CD14-positive monocyte (primary cell): ENCODE results near the gene PLA2G2F. TPM values are rescaled to one million over a fixed set of nuclear protein-coding genes. Genes with fewer than 3 reads are reported as not detected.

Experiments
- DNase-seq, 3 donors: peaks; one replicate each; pipeline ENCODE4 v3.0.0-alpha.2; 2011 to 2022
- H2AFZ ChIP-seq: 2 replicates; pipeline ENCODE4 v1.6.0; 2012; ENCODE audit warnings: mild to moderate bottlenecking, low read depth, low read length, inconsistent platforms; ENCODE audit not compliant: insufficient read depth, poor library complexity, severe bottlenecking
- H3K27ac ChIP-seq, 2 donors: 1 replicate in 1 of 2; 2 replicates in 1 of 2; pipeline ENCODE4 v1.5.1; 2012 to 2013; ENCODE audit warnings: low read length in 2 of 2, control low read depth in 1 of 2, inconsistent platforms in 1 of 2, low read depth in 1 of 2, mild to moderate bottlenecking in 1 of 2
- H3K27me3 ChIP-seq, 2 donors: one replicate each; pipeline versions ENCODE4 v1.6.0 to v1.6.1; 2011 to 2013; ENCODE audit warnings: low read length in 2 of 2; ENCODE audit not compliant: control insufficient read depth in 2 of 2, insufficient read depth in 2 of 2
- H3K36me3 ChIP-seq, 2 donors: replicated peaks in 1 of 2; 1 replicate in 1 of 2; 2 replicates in 1 of 2; pipeline versions ENCODE4 v1.5.1 to v1.6.1; 2012 to 2013; ENCODE audit warnings: low read length in 2 of 2, control low read depth in 1 of 2, inconsistent platforms in 1 of 2, mild to moderate bottlenecking in 1 of 2; ENCODE audit not compliant: insufficient read depth in 2 of 2, control insufficient read depth in 1 of 2
- H3K4me1 ChIP-seq, 2 donors: 1 replicate in 1 of 2; 2 replicates in 1 of 2; pipeline versions ENCODE4 v1.5.1 to v1.6.1; 2012 to 2013; ENCODE audit warnings: low read length in 2 of 2, control low read depth in 1 of 2, inconsistent platforms in 1 of 2, mild to moderate bottlenecking in 1 of 2, moderate library complexity in 1 of 2; ENCODE audit not compliant: insufficient read depth in 2 of 2, control insufficient read depth in 1 of 2
- H3K4me2 ChIP-seq: replicated peaks from 2 replicates; pipeline ENCODE3; 2012; ENCODE audit warnings: low read length, moderate library complexity, mild to moderate bottlenecking; ENCODE audit not compliant: poor library complexity, severe bottlenecking; ENCODE audit errors: extremely low read depth
- H3K4me3 ChIP-seq, 3 experiments: fragments of 200-600 bp in 1 of 3; sonication (generic) in 1 of 3; replicated peaks in 1 of 3; 1 replicate in 2 of 3; 2 replicates in 1 of 3; pipeline ENCODE4 v1.5.1; 2011 to 2013; ENCODE audit warnings: low read length in 3 of 3, mild to moderate bottlenecking in 3 of 3, control low read depth in 2 of 3, low read depth in 2 of 3, inconsistent platforms in 1 of 3, moderate library complexity in 1 of 3
- H3K79me2 ChIP-seq: 2 replicates; pipeline ENCODE4 v1.6.0; 2012; ENCODE audit warnings: mild to moderate bottlenecking, control low read depth, inconsistent platforms, low read length, moderate library complexity; ENCODE audit not compliant: insufficient read depth
- H3K9ac ChIP-seq: 2 replicates; pipeline ENCODE4 v1.6.0; 2017; ENCODE audit warnings: low read length, mild to moderate bottlenecking; ENCODE audit not compliant: insufficient read depth, poor library complexity, severe bottlenecking
- H3K9me3 ChIP-seq, 2 donors: replicated peaks in 1 of 2; 1 replicate in 1 of 2; 2 replicates in 1 of 2; pipeline versions ENCODE4 v1.5.1 to v1.6.1; 2012 to 2013; ENCODE audit warnings: low read length in 2 of 2, control low read depth in 1 of 2; ENCODE audit not compliant: control insufficient read depth in 1 of 2, insufficient read depth in 1 of 2
- H4K20me1 ChIP-seq: 2 replicates; pipeline ENCODE4 v1.6.0; 2012; ENCODE audit warnings: mild to moderate bottlenecking, low read length, control low read depth, moderate library complexity; ENCODE audit not compliant: insufficient read depth
- H3K27ac Mint-ChIP-seq, 7 donors: one replicate each; pipeline ENCODE4 v1.8.0; 2020; ENCODE audit warnings: mild to moderate bottlenecking in 7 of 7, mixed read lengths in 7 of 7, moderate library complexity in 6 of 7, inconsistent platforms in 2 of 7
- H3K27me3 Mint-ChIP-seq, 3 donors: one replicate each; pipeline ENCODE4 v1.8.0; 2021 to 2022; ENCODE audit warnings: low read depth in 3 of 3, mild to moderate bottlenecking in 3 of 3, mixed read lengths in 3 of 3, moderate library complexity in 3 of 3, inconsistent platforms in 1 of 3
- H3K36me3 Mint-ChIP-seq, 2 donors: one replicate each; pipeline ENCODE4 v1.8.0; 2020; ENCODE audit warnings: mixed read lengths in 2 of 2, inconsistent platforms in 1 of 2, mild to moderate bottlenecking in 1 of 2
- H3K4me1 Mint-ChIP-seq: one replicate; pipeline ENCODE4 v1.8.0; 2020; ENCODE audit warnings: mild to moderate bottlenecking, mixed read lengths
- H3K4me3 Mint-ChIP-seq, 2 donors: one replicate each; pipeline ENCODE4 v1.8.0; 2020; ENCODE audit warnings: mild to moderate bottlenecking in 2 of 2, mixed read lengths in 2 of 2, moderate library complexity in 1 of 2
- H3K9me3 Mint-ChIP-seq, 7 donors: one replicate each; pipeline ENCODE4 v1.8.0; 2020 to 2022; ENCODE audit warnings: mixed read lengths in 7 of 7, mild to moderate bottlenecking in 6 of 7, moderate library complexity in 6 of 7, inconsistent platforms in 2 of 7
- CTCF ChIP-seq: fragments of 200-600 bp; IDR thresholded peaks from one replicate; pipeline ENCODE4 v1.8.0; 2022; ENCODE audit warnings: antibody characterized with exemption, mild to moderate bottlenecking
- WGBS: methylation state at CpG from one replicate; pipeline ENCODE4 v1.1.5; 2013; ENCODE audit warnings: missing lambda C conversion rate; ENCODE audit not compliant: insufficient coverage; 5-methylcytosine and 5-hydroxymethylcytosine counted together
- intact Hi-C, 2 donors: fragments of 100-400 bp; cut with micrococcal nuclease; formaldehyde crosslinking; loops; one replicate each; pipeline versions ENCODE4 v1.15.0 to v1.15.1; 2023
- polyA minus RNA-seq: library from RNA; depleted of rRNA, polyadenylated mRNA; stranded (reverse); fragments of >200 nt; gene quantifications from 2 replicates; pipeline ENCODE4 v1.2.3, GENCODE V29; 2012
- polyA plus RNA-seq, 3 donors: library from polyadenylated mRNA; depleted of rRNA in 1 of 3; unstranded in 2 of 3; stranded (reverse) in 1 of 3; fragments of 300-500 nt in 2 of 3; fragments of >200 nt in 1 of 3; fragmentation: Illumina TruSeq in 2 of 3; gene quantifications; 1 replicate in 2 of 3; 2 replicates in 1 of 3; pipeline ENCODE4 v1.2.3, GENCODE V29; 2012 to 2021
- total RNA-seq, 12 experiments: library from RNA in 1 of 12; stranded (reverse) in 1 of 12; fragments of 120-200 nt in 1 of 12; gene quantifications; one replicate each; pipeline ENCODE4 v1.2.4 and lab custom pipeline; 2013 to 2026; ENCODE audit warnings: mixed read lengths in 6 of 12, inconsistent platforms in 1 of 12

Gene PLA2G2F
- total RNA-seq (2013) = not detected
- polyA plus RNA-seq (not detected), polyA minus RNA-seq (not detected in 2 replicates), total RNA-seq (lab: John Stamatoyannopoulos, UW) (0 to 1.4 (median 0.03) reads per million in 11 experiments)

- H3K4me1 ChIP-seq = no peaks in the 10 kb centered on the region
- peaks cover 7 to 30% (median 12%) of the 10 kb centered on the region in 3 donors for H3K27me3 Mint-ChIP-seq
- no peaks in the 10 kb centered on the region for H3K36me3 Mint-ChIP-seq
- DNase-seq = no peak
- intact Hi-C loops = no loop called here
- H3K4me3 Mint-ChIP-seq = no peak within 1 kb of the TSS
- no peak within 1 kb of the TSS for H3K27ac ChIP-seq
- TF ChIP-seq CTCF = no peak
- H3K4me2 ChIP-seq = no peak within 1 kb of the TSS
- H3K79me2 ChIP-seq = no peaks in the 10 kb centered on the region
- H3K9me3 ChIP-seq = no peaks in the 10 kb centered on the region
- no peak within 1 kb of the TSS for H3K4me3 ChIP-seq
- no peaks in the 10 kb centered on the region for H3K4me1 Mint-ChIP-seq
- no peaks in the 10 kb centered on the region for H3K27me3 ChIP-seq
- no peaks in the 10 kb centered on the region for H4K20me1 ChIP-seq
- WGBS = 96% methylated on average over 7 of the region's 9 CpGs
- no peaks in the 10 kb centered on the region for H3K36me3 ChIP-seq
- peaks cover 0 to 3% (median 0%) of the 10 kb centered on the region in 7 donors for H3K9me3 Mint-ChIP-seq
- no peak within 1 kb of the TSS for H2AFZ ChIP-seq
- H3K27ac Mint-ChIP-seq = peak within 1 kb of the TSS in 1 of 7 donors; percentile 36
- H3K9ac ChIP-seq = no peak within 1 kb of the TSS
Measured at GRCh38 chr1:20138961-20139550, at the start of gene PLA2G2F. PLA2G2F (plus strand) TSS chr1:20139323; CDS start chr1:20139428, 105 bp downstream.

GRCh38 chr1:20089328-20090077, 49.6 kb upstream of the PLA2G2F start:
- Histone ChIP-seq H3K79me2 (no peaks in the 10 kb centered on the region), H4K20me1 (no peaks in the 10 kb centered on the region), H3K4me1 (peaks cover 6 to 10% of the 10 kb centered on the region in 2 donors), H3K36me3 (no peaks in the 10 kb centered on the region), H3K27ac (no peak overlapping the region), H3K9me3 (peaks cover 0 to 3% of the 10 kb centered on the region in 2 donors), H3K4me2 (no peak overlapping the region), H3K4me3 (no peak overlapping the region), H3K9ac (no peak overlapping the region), H2AFZ (no peak overlapping the region), H3K27me3 (no peaks in the 10 kb centered on the region)
- peaks cover 0 to 8% (median 2%) of the 10 kb centered on the region in 7 donors for H3K9me3 Mint-ChIP-seq
- intact Hi-C loops = no loop called here
- H3K27ac Mint-ChIP-seq = peak overlapping the region in 1 of 7 donors; percentile 73
- peaks cover 9 to 16% (median 13%) of the 10 kb centered on the region in 3 donors for H3K27me3 Mint-ChIP-seq
- no peaks in the 10 kb centered on the region for H3K36me3 Mint-ChIP-seq
- 96% methylated on average over 9 of the region's 19 CpGs for WGBS
- no peak overlapping the region for H3K4me3 Mint-ChIP-seq
- DNase-seq = no peak
- TF ChIP-seq CTCF = no peak
- peaks cover 9% of the 10 kb centered on the region for H3K4me1 Mint-ChIP-seq
